GM19372 (cell line): ENCODE measurements around the gene CIITA.
"Not testable (repeated sequence)": the region's sequence is repeated elsewhere in the genome, so short reads cannot be mapped to it uniquely, and the experiment has no call there.

Experiments
- ATAC-seq: cut with Tn5 transposase; IDR thresholded peaks from one replicate; pipeline ENCODE4 v1.9.1; 2021; ENCODE audit warnings: mild to moderate bottlenecking, low read depth, moderate library complexity; ENCODE audit not compliant: unreplicated experiment

The CIITA gene

GRCh38 chr16:10932959-10933710, 56.1 kb downstream of the CIITA start:
- no peak for ATAC-seq

- ATAC-seq, result no peak
Measured at GRCh38 chr16:10933865-10934264, 56.9 kb downstream of the CIITA start.

- ATAC-seq, result no peak
Measured at GRCh38 chr16:10934325-10935107, 57.5 kb downstream of the CIITA start.

- no peak for ATAC-seq
Measured at GRCh38 chr16:10935226-10935915, 58.4 kb downstream of the CIITA start.

- no peak for ATAC-seq
Measured at GRCh38 chr16:10936272-10936984, 59.4 kb downstream of the CIITA start.

GRCh38 chr16:10937068-10937859, 60.3 kb downstream of the CIITA start:
- ATAC-seq, result no peak

- ATAC-seq, result no peak
Measured at GRCh38 chr16:10938321-10938720, 61.3 kb downstream of the CIITA start.

- ATAC-seq, result no peak
Measured at GRCh38 chr16:10938796-10939648, 62.0 kb downstream of the CIITA start.

- no peak for ATAC-seq
Measured at GRCh38 chr16:10939649-10940234, 62.7 kb downstream of the CIITA start.

GRCh38 chr16:10940501-10941079, 63.6 kb downstream of the CIITA start:
- ATAC-seq, result no peak

- no peak for ATAC-seq
Measured at GRCh38 chr16:10941127-10941933, 64.3 kb downstream of the CIITA start.

- ATAC-seq, result not testable (repeated sequence)
Measured at GRCh38 chr16:10941935-10942351, 64.9 kb downstream of the CIITA start.

- ATAC-seq, result peak; percentile 61
Measured at GRCh38 chr16:10942352-10943063, 65.5 kb downstream of the CIITA start, which contains the start of gene DEXI. Gene DEXI, minus strand, starts transcription at chr16:10942468. Its CDS starts 463 bp downstream, at chr16:10942005.

- ATAC-seq, result no peak
Measured at GRCh38 chr16:10943064-10943353, 66.0 kb downstream of the CIITA start.

- peak; percentile 73 for ATAC-seq
Measured at GRCh38 chr16:10944249-10945064, 67.5 kb downstream of the CIITA start, which contains the start of gene CLEC16A. Gene CLEC16A, plus strand, starts transcription at chr16:10944564. Its CDS starts 154 bp downstream, at chr16:10944718.
